A549 (cell line): ENCODE results near the gene RHOT2. TPM values are rescaled to one million over a fixed set of nuclear protein-coding genes. Genes with fewer than 3 reads are reported as not detected.

Source experiments
- ATAC-seq, 2 experiments: fragments of 200-7000 bp in 1 of 2; fragments of >200 bp in 1 of 2; cut with Nextera tagmentation in 1 of 2; cut with Tn5 transposase in 1 of 2; 3 replicates each; pipeline versions ENCODE4 v1.8.0 to v1.9.1; 2018 to 2020; ENCODE audit warnings: mild to moderate bottlenecking in 1 of 2, moderate library complexity in 1 of 2
- CTCF ChIA-PET: fragments of 300-600 bp; sonication (Branson Sonifier 250); formaldehyde crosslinking; extraction: SDS; loops from one replicate; lab custom pipeline; 2021; ENCODE audit warnings: antibody characterized with exemption, inconsistent platforms; lab: Yijun Ruan, JAX
- POLR2A ChIA-PET: fragments of 350-600 bp; formaldehyde crosslinking; extraction: SDS; loops from one replicate; lab custom pipeline; 2021; ENCODE audit warnings: antibody characterized with exemption, inconsistent platforms; lab: Yijun Ruan, JAX
- DNase-seq, 2 experiments: peaks; one replicate each; pipeline versions ENCODE4 v3.0.0 to v3.0.0-alpha.2; 2011 to 2016; ENCODE audit warnings: low read depth in 1 of 2, low spot score in 1 of 2
- FAIRE-seq: peaks from 2 replicates; lab custom pipeline; 2011; peaks lifted over from hg19 to GRCh38; lab: Jason Lieb, UNC
- H3K27ac ChIP-seq, 2 experiments: fragments of >200 bp; sonication (Bioruptor Twin); formaldehyde crosslinking; 3 replicates each; pipeline ENCODE4 v1.5.1; 2016 to 2017
- H3K4me1 ChIP-seq: fragments of >200 bp; sonication (Bioruptor Twin); formaldehyde crosslinking; 3 replicates; pipeline ENCODE4 v1.6.1; 2016
- H3K4me2 ChIP-seq: fragments of >200 bp; sonication (Bioruptor Twin); formaldehyde crosslinking; 3 replicates; pipeline ENCODE4 v1.6.1; 2016
- H3K4me3 ChIP-seq: fragments of >200 bp; sonication (Bioruptor Twin); formaldehyde crosslinking; 3 replicates; pipeline ENCODE4 v1.5.1; 2016
- H3K9me3 ChIP-seq: fragments of >200 bp; sonication (Bioruptor Twin); formaldehyde crosslinking; 3 replicates; pipeline ENCODE4 v1.6.1; 2016
- CBX2 ChIP-seq: fragments of 200-600 bp; sonication (generic); IDR thresholded peaks from 2 replicates; pipeline ENCODE4 v1.6.1; 2016; ENCODE audit warnings: low read depth, mild to moderate bottlenecking, borderline replicate concordance
- CEBPB ChIP-seq, 2 experiments: fragments of >200 bp in 1 of 2; sonication (Bioruptor Twin) in 1 of 2; formaldehyde crosslinking in 1 of 2; IDR thresholded peaks; 2 replicates each; pipeline ENCODE4 v1.6.1; 2012 to 2016
- EHMT2 ChIP-seq: fragments of 200-600 bp; sonication (generic); IDR thresholded peaks from 2 replicates; pipeline ENCODE4 v1.6.1; 2016; ENCODE audit warnings: antibody characterized with exemption, low read depth, mild to moderate bottlenecking, moderate library complexity
- ESRRA ChIP-seq: fragments of 150-350 bp; IDR thresholded peaks from 2 replicates; pipeline ENCODE4 v1.6.1; 2014; ENCODE audit warnings: mild to moderate bottlenecking, low read length, borderline replicate concordance
- FOXS1 ChIP-seq: fragments of 250-450 bp; sonication (Bioruptor Pico); IDR thresholded peaks from 2 replicates; pipeline ENCODE4 v1.5.0; 2020; ENCODE audit warnings: mild to moderate bottlenecking, moderate library complexity
- HOXB5 ChIP-seq: fragments of 250-450 bp; sonication (Bioruptor Pico); IDR thresholded peaks from 2 replicates; pipeline ENCODE4 v1.5.0; 2020; ENCODE audit warnings: mild to moderate bottlenecking, moderate library complexity
- JUN ChIP-seq, 2 experiments: fragments of >200 bp; sonication (Bioruptor Twin); formaldehyde crosslinking; IDR thresholded peaks; 2 replicates in 1 of 2; 3 replicates in 1 of 2; pipeline ENCODE4 v1.6.1; 2016 to 2017
- JUNB ChIP-seq: fragments of >200 bp; sonication (Bioruptor Twin); formaldehyde crosslinking; IDR thresholded peaks from 2 replicates; pipeline ENCODE4 v1.6.1; 2016
- KDM1A ChIP-seq: fragments of 200-600 bp; sonication (generic); IDR thresholded peaks from 2 replicates; pipeline ENCODE4 v1.6.1; 2016; ENCODE audit warnings: low read depth, mild to moderate bottlenecking
- KDM5A ChIP-seq: fragments of 200-600 bp; sonication (generic); IDR thresholded peaks from 2 replicates; pipeline ENCODE4 v1.6.1; 2016; ENCODE audit warnings: antibody characterized with exemption, mild to moderate bottlenecking
- MAFK ChIP-seq: fragments of 450-650 bp; IDR thresholded peaks from 2 replicates; pipeline ENCODE4 v1.6.1; 2014; ENCODE audit not compliant: partially characterized antibody
- MYC ChIP-seq: IDR thresholded peaks from 2 replicates; pipeline ENCODE4 v1.6.1; 2012; ENCODE audit warnings: mild to moderate bottlenecking, inconsistent platforms, low read length, improper control_type of control experiment, borderline replicate concordance
- NFE2L2 ChIP-seq: fragments of 150-350 bp; conservative IDR thresholded peaks from 2 replicates; pipeline ENCODE4 v1.6.1; 2014; ENCODE audit warnings: low read length
- NR3C1 ChIP-seq: fragments of >200 bp; sonication (Bioruptor Twin); formaldehyde crosslinking; IDR thresholded peaks from 3 replicates; pipeline ENCODE4 v1.6.1; 2017
- POLR2A ChIP-seq: IDR thresholded peaks from 2 replicates; pipeline ENCODE4 v1.6.1; 2012; ENCODE audit warnings: mild to moderate bottlenecking, low read length
- POLR2AphosphoS2 ChIP-seq: conservative IDR thresholded peaks from 2 replicates; pipeline ENCODE4 v1.6.1; 2012; ENCODE audit warnings: low read length, improper control_type of control experiment, inconsistent platforms
- TFCP2L1 ChIP-seq: fragments of 250-450 bp; sonication (Bioruptor Pico); IDR thresholded peaks from 2 replicates; pipeline ENCODE4 v1.5.0; 2021; ENCODE audit warnings: mild to moderate bottlenecking
- ZNF302 ChIP-seq: fragments of 250-450 bp; sonication (Bioruptor Pico); IDR thresholded peaks from 2 replicates; pipeline ENCODE4 v1.9.0; 2021; ENCODE audit warnings: inconsistent platforms, mild to moderate bottlenecking, moderate library complexity
- WGBS: methylation state at CpG from one replicate; pipeline ENCODE4 v1.1.6; 2017; ENCODE audit errors: missing lambda C conversion rate; 5-methylcytosine and 5-hydroxymethylcytosine counted together
- polyA plus RNA-seq, 4 experiments: library from polyadenylated mRNA; depleted of rRNA in 3 of 4; stranded (reverse); fragments of >200 nt; fragmentation: RNase III in 1 of 4; extraction: RNeasy Plus Mini Kit Qiagen cat#74134 plus additional on column Dnase treatment in 1 of 4; gene quantifications; 2 replicates in 3 of 4; 3 replicates in 1 of 4; pipeline ENCODE4 v1.2.3, GENCODE V29; 2011 to 2017
- TF ChIP-seq, protein P1 (sequence below): fragments of 250-450 bp; sonication (Bioruptor Pico); IDR thresholded peaks from 2 replicates; pipeline ENCODE4 v1.5.0; 2020; ENCODE audit warnings: low read depth, mild to moderate bottlenecking, moderate library complexity
- TF ChIP-seq, protein P2 (sequence below): IDR thresholded peaks from 2 replicates; pipeline ENCODE4 v1.6.1; 2012
- TF ChIP-seq, protein P3 (sequence below): fragments of >200 bp; sonication (Bioruptor Twin); formaldehyde crosslinking; IDR thresholded peaks from 3 replicates; pipeline ENCODE4 v1.5.1; 2016
- TF ChIP-seq, protein P4 (sequence below): IDR thresholded peaks from 2 replicates; pipeline ENCODE4 v1.6.1; 2012; ENCODE audit warnings: low read depth, borderline replicate concordance
- TF ChIP-seq, protein P5 (sequence below): fragments of 450-650 bp; IDR thresholded peaks from 2 replicates; pipeline ENCODE4 v1.6.1; 2014; ENCODE audit warnings: antibody characterized with exemption
- TF ChIP-seq, protein P6 (sequence below): IDR thresholded peaks from 2 replicates; pipeline ENCODE4 v1.6.1; 2012
- TF ChIP-seq, protein P7 (sequence below): fragments of 150-350 bp; IDR thresholded peaks from 2 replicates; pipeline ENCODE4 v1.6.1; 2014; ENCODE audit warnings: low read depth, mild to moderate bottlenecking, low read length

The RHOT2 gene
- polyA plus RNA-seq, 2 of the 4 experiments (the other 2 are of a cell fraction), result 38.0 to 83.1 TPM

DNA sequence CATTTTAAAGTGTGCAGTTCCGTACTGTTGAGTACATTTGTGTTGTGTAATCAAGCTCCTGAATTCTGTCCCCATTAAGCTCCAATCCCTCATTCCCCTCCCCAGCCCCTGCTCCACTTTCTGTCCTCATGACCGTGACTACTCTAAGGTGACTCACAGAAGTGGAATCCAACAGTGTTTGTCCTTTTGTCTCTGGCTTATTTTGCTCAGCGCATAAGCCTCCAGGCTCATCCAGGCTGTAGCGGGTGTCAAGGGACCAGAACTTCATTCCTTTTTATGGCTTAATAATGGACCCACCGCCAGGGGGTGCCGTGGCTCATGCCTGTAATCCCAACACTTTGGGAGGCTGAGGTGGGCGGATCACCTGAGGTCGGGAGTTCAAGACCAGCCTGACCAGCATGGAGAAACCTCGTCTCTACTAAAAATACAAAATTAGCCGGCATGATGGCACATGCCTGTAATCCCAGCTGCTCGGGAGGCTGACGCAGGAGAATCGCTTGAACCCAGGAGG, 44.9 kb downstream of the RHOT2 start (continued):
- TF ChIP-seq, protein P1, sequence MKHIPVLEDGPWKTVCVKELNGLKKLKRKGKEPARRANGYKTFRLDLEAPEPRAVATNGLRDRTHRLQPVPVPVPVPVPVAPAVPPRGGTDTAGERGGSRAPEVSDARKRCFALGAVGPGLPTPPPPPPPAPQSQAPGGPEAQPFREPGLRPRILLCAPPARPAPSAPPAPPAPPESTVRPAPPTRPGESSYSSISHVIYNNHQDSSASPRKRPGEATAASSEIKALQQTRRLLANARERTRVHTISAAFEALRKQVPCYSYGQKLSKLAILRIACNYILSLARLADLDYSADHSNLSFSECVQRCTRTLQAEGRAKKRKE (CRISPR knock-in tag), result peak; percentile 57; the same call in 1 of the 2 replicates

DNA sequence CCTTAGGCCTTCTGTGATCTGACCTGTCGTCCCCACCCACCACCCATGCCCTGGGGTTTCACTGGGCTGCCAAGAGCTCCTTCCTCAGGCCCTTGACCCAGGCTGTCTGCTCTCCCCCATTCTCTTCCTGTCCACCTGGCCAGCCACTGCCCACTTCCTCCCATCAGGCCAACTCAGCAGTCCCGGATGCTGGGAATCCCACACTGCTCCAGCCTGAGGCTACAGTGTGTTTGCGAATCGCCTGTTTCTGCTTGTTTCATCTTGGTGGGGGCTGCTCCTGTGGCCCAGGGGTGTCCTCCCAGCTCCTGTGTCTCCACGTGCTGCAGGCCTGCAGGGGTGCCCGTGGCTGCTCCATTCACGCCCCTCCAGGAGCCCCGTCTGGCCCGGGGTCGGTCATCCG, 46.1 kb downstream of the RHOT2 start:
- Histone ChIP-seq H3K9me3 (no peaks in the 10 kb centered on the region), H3K27ac (peak overlapping the region; percentile 80 to 99), H3K4me3 (peak overlapping the region; percentile 64), H3K4me2 (peak overlapping the region; percentile 94), H3K4me1 (peaks cover 79% of the 10 kb centered on the region)
- ATAC-seq, result peak in 1 of 2 experiments; percentile 13; a peak in 3 of 6 replicates
- no peak for DNase-seq
- WGBS, result 50% methylated on average over 4 of the region's 11 CpGs
- ChIA-PET POLR2A (no interaction called here), CTCF (interaction anchor here (1.5 to 25.1 kb wide), 6 partner anchors 12 to 72 kb away, joined by 4 to 656 read pairs (median 20); partner anchors contain the start of genes ANTKMT, CCDC78, CHTF18 and CIAO3)
- FAIRE-seq, result no peak
- no peak for TF ChIP-seq EHMT2
- no peak for TF ChIP-seq POLR2AphosphoS2
- TF ChIP-seq MAFK, result peak; percentile 25
- no peak for TF ChIP-seq ESRRA

DNA sequence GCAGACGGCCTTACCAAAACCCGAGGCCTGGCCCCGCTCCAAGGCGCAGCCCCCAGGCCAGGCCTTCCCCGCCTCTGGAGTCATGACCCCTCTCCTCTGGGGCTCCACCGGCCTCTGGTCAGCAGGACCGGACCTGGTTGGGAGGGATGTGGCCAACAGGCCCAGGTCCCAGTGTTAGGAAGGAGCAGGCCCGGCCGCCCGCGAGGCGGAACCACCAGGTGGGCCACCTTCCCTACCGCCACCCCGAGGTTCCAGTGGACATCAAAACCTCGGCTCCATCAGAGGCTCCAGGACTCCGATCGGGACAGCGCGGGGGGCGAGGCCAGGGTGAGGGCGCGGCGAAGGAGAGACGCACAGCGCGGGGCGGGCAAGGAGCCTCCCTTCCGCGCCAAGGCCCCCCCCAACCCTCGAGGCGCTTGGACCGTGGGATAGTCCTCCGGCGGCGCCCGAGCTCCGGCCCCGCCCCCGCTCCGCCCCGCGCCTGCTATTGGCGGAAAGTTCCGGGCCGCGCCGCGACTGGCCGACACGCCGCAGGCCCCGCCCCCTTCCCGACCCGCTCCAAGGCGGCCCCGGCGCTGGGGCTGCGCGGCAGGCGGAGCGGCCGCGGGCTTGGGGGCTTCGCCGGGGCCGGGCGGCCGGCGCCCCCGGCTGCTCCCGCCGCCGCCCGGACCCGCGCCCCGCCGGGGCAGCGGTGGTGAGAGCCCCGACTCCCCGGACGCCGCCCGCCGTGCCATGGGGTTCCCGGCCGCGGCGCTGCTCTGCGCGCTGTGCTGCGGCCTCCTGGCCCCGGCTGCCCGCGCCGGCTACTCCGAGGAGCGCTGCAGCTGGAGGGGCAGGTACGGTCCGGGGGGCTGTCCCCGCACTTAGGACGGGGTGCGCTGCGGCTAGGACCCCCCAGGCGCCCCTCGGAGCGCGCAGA, 46.9 kb downstream of the RHOT2 start, which contains the start of gene METRN:
METRN (plus strand) TSS at position 561 of the 919 bp plus-strand sequence; CDS start at position 733, 172 bp downstream.
- peak; percentile 83 to 90 for DNase-seq
- Histone ChIP-seq H3K4me1 (peaks cover 84% of the 10 kb centered on the region), H3K9me3 (no peaks in the 10 kb centered on the region), H3K4me2 (peak within 1 kb of the TSS; percentile 94), H3K4me3 (peak within 1 kb of the TSS; percentile 64), H3K27ac (peak within 1 kb of the TSS; percentile 80 to 99)
- FAIRE-seq, result no peak
- CTCF ChIA-PET, result interaction anchor here (0.9 to 25.1 kb wide), 13 partner anchors 8 to 435 kb away, joined by 3 to 656 read pairs (median 5); partner anchors contain the start of genes ANTKMT, CCDC78, CHTF18 and CIAO3
- ATAC-seq, result peak; percentile 37 to 61
- WGBS, result 13% methylated on average over 26 of the region's 108 CpGs
- POLR2A ChIA-PET, result interaction anchor here (0.6 to 2.4 kb wide), 6 partner anchors 10 to 74 kb away, joined by 3 to 23 read pairs (median 4); partner anchors contain the start of genes CCDC78, CHTF18, JMJD8 and RPUSD1
- TF ChIP-seq MAFK, result no peak
- no peak for TF ChIP-seq ZNF302
- no peak for TF ChIP-seq MYC
- TF ChIP-seq, protein P2, sequence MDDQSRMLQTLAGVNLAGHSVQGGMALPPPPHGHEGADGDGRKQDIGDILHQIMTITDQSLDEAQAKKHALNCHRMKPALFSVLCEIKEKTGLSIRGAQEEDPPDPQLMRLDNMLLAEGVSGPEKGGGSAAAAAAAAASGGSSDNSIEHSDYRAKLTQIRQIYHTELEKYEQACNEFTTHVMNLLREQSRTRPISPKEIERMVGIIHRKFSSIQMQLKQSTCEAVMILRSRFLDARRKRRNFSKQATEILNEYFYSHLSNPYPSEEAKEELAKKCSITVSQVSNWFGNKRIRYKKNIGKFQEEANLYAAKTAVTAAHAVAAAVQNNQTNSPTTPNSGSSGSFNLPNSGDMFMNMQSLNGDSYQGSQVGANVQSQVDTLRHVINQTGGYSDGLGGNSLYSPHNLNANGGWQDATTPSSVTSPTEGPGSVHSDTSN, result no peak
- no peak for TF ChIP-seq CEBPB (IDR thresholded peaks at IDR 0.05)
- TF ChIP-seq KDM1A, result no peak
- TF ChIP-seq NFE2L2, result no peak
- TF ChIP-seq CBX2, result no peak
- no peak for TF ChIP-seq FOXS1 (CRISPR knock-in tag)
- TF ChIP-seq NR3C1, result no peak
- TF ChIP-seq, protein P3, sequence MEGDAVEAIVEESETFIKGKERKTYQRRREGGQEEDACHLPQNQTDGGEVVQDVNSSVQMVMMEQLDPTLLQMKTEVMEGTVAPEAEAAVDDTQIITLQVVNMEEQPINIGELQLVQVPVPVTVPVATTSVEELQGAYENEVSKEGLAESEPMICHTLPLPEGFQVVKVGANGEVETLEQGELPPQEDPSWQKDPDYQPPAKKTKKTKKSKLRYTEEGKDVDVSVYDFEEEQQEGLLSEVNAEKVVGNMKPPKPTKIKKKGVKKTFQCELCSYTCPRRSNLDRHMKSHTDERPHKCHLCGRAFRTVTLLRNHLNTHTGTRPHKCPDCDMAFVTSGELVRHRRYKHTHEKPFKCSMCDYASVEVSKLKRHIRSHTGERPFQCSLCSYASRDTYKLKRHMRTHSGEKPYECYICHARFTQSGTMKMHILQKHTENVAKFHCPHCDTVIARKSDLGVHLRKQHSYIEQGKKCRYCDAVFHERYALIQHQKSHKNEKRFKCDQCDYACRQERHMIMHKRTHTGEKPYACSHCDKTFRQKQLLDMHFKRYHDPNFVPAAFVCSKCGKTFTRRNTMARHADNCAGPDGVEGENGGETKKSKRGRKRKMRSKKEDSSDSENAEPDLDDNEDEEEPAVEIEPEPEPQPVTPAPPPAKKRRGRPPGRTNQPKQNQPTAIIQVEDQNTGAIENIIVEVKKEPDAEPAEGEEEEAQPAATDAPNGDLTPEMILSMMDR, result no peak
- TF ChIP-seq, protein P4, sequence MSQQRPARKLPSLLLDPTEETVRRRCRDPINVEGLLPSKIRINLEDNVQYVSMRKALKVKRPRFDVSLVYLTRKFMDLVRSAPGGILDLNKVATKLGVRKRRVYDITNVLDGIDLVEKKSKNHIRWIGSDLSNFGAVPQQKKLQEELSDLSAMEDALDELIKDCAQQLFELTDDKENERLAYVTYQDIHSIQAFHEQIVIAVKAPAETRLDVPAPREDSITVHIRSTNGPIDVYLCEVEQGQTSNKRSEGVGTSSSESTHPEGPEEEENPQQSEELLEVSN, result peak; percentile 72
- TF ChIP-seq TFCP2L1 (CRISPR knock-in tag), result no peak
- TF ChIP-seq, protein P5, sequence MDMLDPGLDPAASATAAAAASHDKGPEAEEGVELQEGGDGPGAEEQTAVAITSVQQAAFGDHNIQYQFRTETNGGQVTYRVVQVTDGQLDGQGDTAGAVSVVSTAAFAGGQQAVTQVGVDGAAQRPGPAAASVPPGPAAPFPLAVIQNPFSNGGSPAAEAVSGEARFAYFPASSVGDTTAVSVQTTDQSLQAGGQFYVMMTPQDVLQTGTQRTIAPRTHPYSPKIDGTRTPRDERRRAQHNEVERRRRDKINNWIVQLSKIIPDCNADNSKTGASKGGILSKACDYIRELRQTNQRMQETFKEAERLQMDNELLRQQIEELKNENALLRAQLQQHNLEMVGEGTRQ, result no peak
- TF ChIP-seq, protein P6, sequence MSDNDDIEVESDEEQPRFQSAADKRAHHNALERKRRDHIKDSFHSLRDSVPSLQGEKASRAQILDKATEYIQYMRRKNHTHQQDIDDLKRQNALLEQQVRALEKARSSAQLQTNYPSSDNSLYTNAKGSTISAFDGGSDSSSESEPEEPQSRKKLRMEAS, result peak; percentile 80
- TF ChIP-seq HOXB5 (CRISPR knock-in tag), result no peak
- TF ChIP-seq JUNB, result no peak
- TF ChIP-seq JUN (IDR thresholded peaks at IDR 0.05), result peak; percentile 16 to 20; a peak in 2 of 5 replicates
- TF ChIP-seq, protein P7, sequence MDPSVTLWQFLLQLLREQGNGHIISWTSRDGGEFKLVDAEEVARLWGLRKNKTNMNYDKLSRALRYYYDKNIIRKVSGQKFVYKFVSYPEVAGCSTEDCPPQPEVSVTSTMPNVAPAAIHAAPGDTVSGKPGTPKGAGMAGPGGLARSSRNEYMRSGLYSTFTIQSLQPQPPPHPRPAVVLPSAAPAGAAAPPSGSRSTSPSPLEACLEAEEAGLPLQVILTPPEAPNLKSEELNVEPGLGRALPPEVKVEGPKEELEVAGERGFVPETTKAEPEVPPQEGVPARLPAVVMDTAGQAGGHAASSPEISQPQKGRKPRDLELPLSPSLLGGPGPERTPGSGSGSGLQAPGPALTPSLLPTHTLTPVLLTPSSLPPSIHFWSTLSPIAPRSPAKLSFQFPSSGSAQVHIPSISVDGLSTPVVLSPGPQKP, result no peak
- TF ChIP-seq KDM5A, result no peak
- peak; percentile 28; the same call in 1 of the 2 replicates for TF ChIP-seq POLR2A
